Subcutaneous adipose tissue (tissue), 4 donors: ENCODE results near the gene COL20A1. TPM values are rescaled to one million over a fixed set of nuclear protein-coding genes. Genes with fewer than 3 reads are reported as not detected.

Experiments used
- CTCF ChIP-seq: fragments of 450-650 bp; IDR thresholded peaks from one replicate; pipeline ENCODE4 v1.5.1; 2016; ENCODE audit warnings: low read depth, mild to moderate bottlenecking, control low read depth, antibody characterized with exemption, moderate library complexity
- total RNA-seq, 4 donors: library from RNA; depleted of rRNA; stranded (reverse); fragments of >200 nt; gene quantifications; one replicate each; pipeline ENCODE4 v1.1.0, GENCODE V29; 2016

Gene COL20A1
- total RNA-seq, 4 donors from 2014 or later, result not detected

GRCh38 chr20:63362436-63363009 is 69.5 kb downstream of the COL20A1 start:
- no peak for TF ChIP-seq CTCF

GRCh38 chr20:63363013-63363957 is 70.3 kb downstream of the COL20A1 start:
- TF ChIP-seq CTCF, result no peak

GRCh38 chr20:63363981-63364561 is 71.1 kb downstream of the COL20A1 start:
- no peak for TF ChIP-seq CTCF

GRCh38 chr20:63364801-63365585 is 72.0 kb downstream of the COL20A1 start:
- TF ChIP-seq CTCF, result no peak

GRCh38 chr20:63365601-63366389 is 72.8 kb downstream of the COL20A1 start:
- no peak for TF ChIP-seq CTCF

GRCh38 chr20:63366390-63367365 is 73.7 kb downstream of the COL20A1 start:
- no peak for TF ChIP-seq CTCF
